ENCODE measurements around the gene FAM163A.
"Not testable (repeated sequence)": the region's sequence is repeated elsewhere in the genome, so short reads cannot be mapped to it uniquely, and the experiment has no call there.

The FAM163A gene

GRCh38 chr1:179786815-179787685, 44.0 kb downstream of the FAM163A start:
- no peak for DNase-seq
- intact Hi-C loops (cut with DNase I), result no loop called here

GRCh38 chr1:179788259-179788658, 45.2 kb downstream of the FAM163A start:
- DNase-seq, result no peak
- intact Hi-C loops (cut with DNase I), result no loop called here

DNA sequence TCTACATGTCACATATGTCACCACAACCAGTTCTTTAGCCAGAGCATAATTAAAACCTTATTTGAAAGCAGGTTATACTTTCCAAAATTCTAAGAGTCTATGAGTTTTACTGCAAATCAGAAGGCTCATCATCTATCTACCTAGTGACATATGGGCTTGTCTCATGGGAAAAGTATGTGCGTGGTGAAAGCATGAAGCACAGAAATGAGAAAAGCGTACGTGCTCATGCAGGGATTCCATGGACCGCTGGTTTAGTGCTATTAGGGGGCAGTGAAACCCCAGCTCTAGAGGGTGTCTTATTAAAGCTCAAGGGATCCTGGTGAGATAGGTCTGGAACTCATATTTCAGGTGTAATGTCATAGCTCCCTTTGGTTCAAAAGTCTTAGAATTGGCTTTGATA, 50.2 kb downstream of the FAM163A start:
- intact Hi-C loops (cut with DNase I), result no loop called here
- no peak for DNase-seq

- DNase-seq, result no peak
- intact Hi-C loops (cut with DNase I), result no loop called here
Measured at GRCh38 chr1:179794146-179794545, 51.1 kb downstream of the FAM163A start.

GRCh38 chr1:179794669-179795068, 51.6 kb downstream of the FAM163A start:
- no peak for DNase-seq
- intact Hi-C loops (cut with DNase I), result no loop called here

DNA sequence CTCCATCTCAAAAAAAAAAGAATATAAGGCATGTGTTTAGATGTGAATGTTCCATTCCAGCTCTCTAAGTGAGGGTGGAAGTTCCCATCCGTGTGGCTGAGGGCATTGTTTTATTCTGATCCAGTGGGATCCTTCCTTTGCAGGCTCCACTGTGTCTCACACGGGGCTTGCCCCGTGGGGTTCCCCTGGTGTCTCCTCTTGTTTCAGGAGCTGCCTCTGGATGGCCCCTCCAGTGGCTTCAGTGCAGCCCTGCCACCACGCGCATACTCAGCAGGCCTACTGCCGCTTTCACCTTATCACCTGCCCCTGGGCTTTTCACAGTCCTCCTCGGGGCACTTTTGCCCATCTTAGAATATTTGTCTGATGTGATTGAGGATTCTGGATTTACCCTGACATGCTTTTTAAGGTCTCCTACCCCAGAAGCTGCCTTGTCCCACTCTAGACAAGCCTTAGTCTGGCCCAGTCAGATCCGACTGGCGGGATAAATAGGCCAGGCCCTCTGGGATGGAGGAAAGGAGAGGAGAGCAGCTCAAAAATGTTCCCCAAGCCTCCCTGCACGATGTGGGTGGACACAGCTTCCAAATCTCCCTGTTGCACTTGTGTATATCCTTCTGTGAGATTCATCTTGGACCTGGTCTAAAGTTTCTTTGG, 55.2 kb downstream of the FAM163A start:
- intact Hi-C loops (cut with DNase I), result no loop called here
- no peak for DNase-seq

- no peak for DNase-seq
- intact Hi-C loops (cut with DNase I), result no loop called here
Measured at GRCh38 chr1:179798864-179799516, 55.9 kb downstream of the FAM163A start.

- DNase-seq, result no peak
- intact Hi-C loops (cut with DNase I), result no loop called here
Measured at GRCh38 chr1:179800481-179800880, 57.4 kb downstream of the FAM163A start.

DNA sequence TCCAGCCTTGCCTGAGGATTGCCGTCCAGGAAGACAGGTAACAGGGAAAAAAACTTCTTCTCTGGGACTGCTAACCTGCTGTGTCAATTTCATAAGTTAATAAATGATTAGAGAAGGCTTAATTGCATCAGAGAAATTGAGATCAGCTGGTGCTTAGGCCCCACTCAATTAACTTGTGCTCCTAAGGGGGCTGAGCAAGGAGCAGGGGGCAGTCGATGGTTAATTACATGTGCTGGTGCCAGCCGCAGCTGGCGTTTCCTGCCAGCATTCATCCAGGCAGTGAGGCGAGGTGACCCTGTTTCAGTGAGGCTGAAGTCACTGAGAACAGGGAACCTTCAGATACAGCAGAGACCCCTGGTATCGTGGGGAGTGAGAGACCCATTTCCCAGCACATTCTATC, 60.0 kb downstream of the FAM163A start:
- DNase-seq, result peak in 2 of 10 donors; percentile 15 to 22
- intact Hi-C loops (cut with DNase I), result no loop called here

GRCh38 chr1:179803918-179804317, 60.8 kb downstream of the FAM163A start:
- intact Hi-C loops (cut with DNase I), result no loop called here
- no peak for DNase-seq

- DNase-seq; intact Hi-C loops (cut with DNase I): not testable (repeated sequence)
Measured at GRCh38 chr1:179804417-179804816, 61.3 kb downstream of the FAM163A start.

DNA sequence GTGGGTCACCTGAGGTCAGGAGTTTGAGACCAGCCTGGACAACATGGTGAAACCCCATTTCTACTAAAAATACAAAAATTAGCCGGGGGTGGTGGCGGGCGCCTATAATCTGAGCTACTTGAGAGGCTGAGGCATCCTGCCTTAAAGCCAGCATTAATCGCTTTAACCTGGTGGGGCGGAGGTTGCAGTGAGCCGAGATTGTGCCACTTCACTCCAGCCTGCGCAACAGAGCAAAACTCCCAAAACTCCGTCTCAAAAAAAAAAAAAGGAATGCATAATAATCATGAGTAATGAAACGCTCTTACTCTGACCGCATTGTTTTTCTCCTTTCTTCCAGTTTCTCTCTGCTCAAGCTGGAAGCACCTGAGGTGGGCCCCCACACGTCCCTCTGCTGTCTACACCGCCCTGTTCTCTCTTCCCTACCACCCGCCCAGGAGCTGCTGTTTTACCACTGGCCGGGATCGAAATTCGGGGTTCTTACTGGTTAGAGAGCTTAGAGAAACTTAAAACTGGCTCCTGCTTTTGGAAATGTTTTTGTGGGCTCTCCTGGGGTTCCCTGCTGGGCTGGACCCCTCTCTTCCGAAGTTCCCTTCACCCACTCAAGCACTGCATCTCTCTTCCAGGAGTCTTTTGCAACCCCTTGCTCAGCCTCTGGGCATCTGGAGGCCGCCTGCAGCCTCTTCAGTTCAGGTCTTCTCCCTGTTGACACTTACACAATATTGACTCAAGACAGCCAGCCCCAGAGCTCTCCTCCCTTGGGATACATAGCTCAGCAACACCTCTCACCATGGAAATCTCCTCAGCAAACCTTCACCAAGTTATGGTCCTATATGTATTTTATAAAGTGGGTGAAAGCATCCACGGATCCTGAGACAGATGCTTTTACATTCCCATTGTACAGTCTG, 62.5 kb downstream of the FAM163A start:
- intact Hi-C loops (cut with DNase I), result no loop called here
- DNase-seq, result peak in 2 of 10 donors; percentile 26 to 71

DNA sequence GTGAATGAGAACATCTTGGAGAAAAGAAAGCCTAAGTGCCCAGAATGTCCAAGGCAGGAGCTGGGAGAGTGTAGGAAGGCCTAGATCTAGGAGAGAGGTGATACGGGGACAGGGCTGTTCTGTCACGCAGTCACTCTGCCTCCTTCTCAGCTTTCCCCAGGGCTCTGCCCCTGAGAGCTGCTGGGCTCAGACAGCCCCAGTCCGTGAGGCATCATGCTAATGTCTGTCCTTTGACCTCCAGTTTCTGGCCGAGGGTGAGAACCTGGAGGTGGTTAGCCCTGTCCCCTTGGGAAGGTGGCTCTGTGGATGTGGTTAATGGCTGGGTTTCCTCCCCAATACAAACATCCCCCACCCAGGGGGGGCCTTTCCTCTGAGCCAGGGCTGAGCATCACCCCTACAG, 63.2 kb downstream of the FAM163A start:
- intact Hi-C loops (cut with DNase I), result no loop called here
- peak in 1 of 10 donors; percentile 9 for DNase-seq

GRCh38 chr1:179807291-179807690, 64.2 kb downstream of the FAM163A start:
- peak in 1 of 10 donors; percentile 42 for DNase-seq
- intact Hi-C loops (cut with DNase I), result no loop called here

- intact Hi-C loops (cut with DNase I), result no loop called here
- DNase-seq, result peak in 1 of 10 donors; percentile 9
Measured at GRCh38 chr1:179807691-179808485, 64.8 kb downstream of the FAM163A start.

GRCh38 chr1:179808503-179808902, 65.4 kb downstream of the FAM163A start:
- DNase-seq, result no peak
- intact Hi-C loops (cut with DNase I), result no loop called here

DNA sequence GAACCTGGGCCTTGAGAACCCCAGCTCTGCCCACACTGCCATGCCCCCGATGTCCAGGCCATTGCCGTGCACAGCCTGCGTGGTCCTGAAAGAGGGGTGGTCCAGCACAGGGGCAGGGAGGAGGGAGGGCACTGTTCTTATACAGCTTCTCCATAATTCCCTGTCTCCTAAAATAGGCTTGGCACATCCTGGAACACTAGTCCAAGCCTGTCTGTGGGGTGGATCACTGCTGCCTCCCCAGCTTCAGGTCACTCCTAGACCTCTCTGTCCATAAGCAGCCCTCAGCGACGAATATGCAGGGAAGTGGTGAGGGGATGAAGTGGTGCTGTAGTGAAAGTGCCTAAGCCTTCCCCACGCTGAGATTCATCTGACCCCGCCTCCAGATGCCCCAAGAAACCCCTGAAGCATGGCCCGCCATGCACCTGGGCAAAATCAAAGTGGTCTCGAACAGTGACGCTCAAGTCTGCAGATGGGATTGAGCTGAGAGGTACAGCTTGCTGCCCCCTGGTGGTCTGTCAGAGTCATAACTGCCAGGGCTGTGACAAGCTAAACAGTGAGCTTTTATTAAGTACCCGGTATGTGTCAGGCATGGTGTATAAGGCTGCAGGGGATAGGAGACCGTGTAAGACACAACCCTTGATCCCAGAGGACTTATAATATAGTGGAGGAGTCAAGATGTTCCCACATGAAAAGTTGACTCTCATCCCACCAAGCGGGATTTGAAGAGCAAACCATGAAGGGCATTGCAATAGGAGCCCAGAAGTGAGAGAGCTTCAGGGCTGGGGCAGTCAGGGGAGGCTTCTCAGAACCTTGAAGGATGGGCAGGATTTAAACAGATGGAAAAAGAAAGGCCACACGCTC, 66.6 kb downstream of the FAM163A start:
- intact Hi-C loops (cut with DNase I), result no loop called here
- DNase-seq, result peak in 8 of 10 donors; percentile 55 to 94 (median 72)

DNA sequence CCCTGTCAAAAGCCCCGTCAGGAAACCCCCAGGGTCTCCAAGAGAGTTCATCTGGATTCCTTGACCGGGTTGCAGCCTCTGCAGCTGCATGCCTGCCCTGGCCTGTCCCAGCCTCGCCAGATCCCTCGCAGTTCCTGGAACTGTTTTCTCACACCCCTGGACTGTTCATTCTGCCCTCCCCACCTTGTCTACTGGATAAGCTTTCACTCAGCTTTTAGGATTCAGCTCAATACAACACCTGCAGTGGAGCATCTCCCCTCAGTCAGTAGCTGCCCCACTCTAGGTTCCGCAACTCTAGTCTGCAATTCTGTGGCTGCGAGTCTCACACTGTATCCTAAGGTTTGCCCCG, 67.2 kb downstream of the FAM163A start:
- intact Hi-C loops (cut with DNase I), result no loop called here
- DNase-seq, result no peak
